ENCODE results near the gene PIK3R6.

DNA sequence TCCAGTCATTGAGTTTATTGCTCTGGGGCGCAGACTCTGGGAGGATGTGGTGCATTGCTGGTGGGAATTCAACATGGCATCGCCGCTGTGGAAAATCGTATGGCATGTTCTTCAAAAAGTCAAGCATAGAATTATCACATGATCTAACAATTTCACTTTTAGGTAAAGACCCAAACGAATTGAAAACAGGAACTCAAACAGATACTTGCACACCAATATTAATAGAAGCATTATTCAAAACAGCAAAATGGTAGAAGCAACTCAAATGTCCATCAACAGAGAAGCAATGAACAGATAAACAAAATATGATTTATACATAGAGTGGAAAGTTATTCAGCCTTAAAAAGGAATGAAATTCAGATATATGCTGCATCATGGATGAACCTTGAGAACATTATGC lies 15.9 kb downstream of the PIK3R6 start:
- TF ChIP-seq, protein P1, sequence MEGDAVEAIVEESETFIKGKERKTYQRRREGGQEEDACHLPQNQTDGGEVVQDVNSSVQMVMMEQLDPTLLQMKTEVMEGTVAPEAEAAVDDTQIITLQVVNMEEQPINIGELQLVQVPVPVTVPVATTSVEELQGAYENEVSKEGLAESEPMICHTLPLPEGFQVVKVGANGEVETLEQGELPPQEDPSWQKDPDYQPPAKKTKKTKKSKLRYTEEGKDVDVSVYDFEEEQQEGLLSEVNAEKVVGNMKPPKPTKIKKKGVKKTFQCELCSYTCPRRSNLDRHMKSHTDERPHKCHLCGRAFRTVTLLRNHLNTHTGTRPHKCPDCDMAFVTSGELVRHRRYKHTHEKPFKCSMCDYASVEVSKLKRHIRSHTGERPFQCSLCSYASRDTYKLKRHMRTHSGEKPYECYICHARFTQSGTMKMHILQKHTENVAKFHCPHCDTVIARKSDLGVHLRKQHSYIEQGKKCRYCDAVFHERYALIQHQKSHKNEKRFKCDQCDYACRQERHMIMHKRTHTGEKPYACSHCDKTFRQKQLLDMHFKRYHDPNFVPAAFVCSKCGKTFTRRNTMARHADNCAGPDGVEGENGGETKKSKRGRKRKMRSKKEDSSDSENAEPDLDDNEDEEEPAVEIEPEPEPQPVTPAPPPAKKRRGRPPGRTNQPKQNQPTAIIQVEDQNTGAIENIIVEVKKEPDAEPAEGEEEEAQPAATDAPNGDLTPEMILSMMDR (IDR thresholded peaks at IDR 0.05) = no peak
- no peak for TF ChIP-seq POLR2A (IDR thresholded peaks at IDR 0.05)
